GM19025 (cell line): ENCODE measurements around the gene ATP2B3.
A peak's percentile ranks its signal among the peaks of the same experiment; 100 is the strongest.

Source experiments
- ATAC-seq: cut with Tn5 transposase; IDR thresholded peaks from one replicate; pipeline ENCODE4 v1.9.1; 2021; ENCODE audit warnings: mild to moderate bottlenecking, low read depth, moderate library complexity; ENCODE audit not compliant: unreplicated experiment

The ATP2B3 gene

DNA sequence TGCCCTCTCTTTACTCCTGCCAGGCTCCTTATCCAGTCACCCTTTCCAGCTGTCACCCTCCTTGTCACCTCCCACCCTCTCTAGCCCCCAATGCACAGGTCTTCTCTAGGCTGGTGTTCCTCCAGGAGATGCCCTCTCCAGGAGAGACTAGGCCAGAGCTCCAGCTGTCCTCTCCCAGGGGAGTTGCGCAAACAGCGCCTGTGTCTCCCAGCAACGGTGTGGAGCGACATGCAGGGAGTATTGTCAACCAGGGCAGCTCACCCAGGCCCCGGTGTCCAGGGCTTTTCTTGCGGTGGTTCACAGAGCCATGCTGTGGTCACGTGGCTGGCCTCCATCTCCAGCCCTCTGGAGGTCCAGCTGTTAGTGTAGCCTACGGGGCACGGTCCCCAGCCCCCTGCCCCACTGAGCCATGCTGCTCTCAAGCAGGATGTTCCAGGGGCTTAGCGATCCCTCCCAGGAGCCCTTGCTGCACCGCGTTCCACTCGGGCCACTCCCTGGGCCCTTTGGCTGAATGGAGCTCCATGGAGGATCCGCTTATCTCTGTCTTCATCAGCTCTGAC, 46.7 kb downstream of the ATP2B3 start:
- no peak for ATAC-seq

DNA sequence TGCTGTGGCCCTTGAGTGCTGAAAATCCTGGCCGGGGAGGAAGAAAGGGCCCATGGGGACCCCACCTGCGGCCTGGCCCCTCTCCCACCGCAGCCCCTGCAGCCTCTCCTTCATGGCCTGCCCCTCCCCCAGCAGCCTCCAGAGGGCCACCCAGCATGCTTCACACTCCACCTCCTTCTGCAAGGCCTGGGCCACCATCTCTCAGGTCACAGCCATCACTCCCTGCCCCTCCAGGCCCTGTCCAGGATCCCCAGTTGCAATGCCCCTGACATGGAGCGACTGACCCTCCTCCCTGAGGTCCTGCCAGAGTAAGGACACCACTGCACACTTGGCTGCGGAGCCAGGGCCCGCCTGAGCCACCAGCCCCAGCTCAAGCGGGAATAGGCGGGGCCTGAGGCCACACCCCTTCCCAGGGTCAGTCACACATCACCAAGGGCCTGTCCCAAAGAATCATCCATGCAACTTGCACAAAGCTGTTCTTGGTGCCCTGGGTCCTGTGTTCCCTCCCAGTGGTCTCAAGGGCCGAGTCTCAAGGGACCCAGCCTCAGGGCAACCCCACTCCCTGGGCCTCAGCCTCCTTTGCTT, 48.6 kb downstream of the ATP2B3 start:
- ATAC-seq = no peak

DNA sequence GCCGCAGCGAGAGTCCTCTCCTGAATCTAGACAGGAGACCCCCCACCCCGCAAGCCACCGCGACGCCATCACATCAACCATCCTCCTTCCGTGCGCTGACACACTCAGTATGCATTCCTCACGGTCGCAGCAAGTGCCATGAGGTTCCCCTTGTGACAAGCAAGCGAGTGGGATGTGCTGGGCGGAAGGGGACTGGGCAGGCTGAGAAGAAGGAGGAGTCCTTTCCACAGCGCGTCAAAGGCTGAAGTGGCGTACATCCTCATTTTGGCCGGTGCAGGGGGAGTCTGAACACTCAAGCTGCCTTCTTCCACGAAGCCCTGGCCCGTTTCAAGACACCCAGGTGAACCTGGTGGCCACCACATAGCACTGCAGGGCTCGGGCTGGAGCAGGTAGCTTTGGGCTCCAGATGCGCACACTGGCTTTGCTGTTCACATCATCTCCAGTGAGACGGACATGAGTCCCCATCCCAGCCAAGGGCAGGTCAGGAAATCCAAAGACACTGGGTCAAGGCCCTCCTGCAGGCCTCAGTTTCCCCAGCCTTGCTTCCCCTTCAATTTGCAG, 51.1 kb downstream of the ATP2B3 start:
- no peak for ATAC-seq

DNA sequence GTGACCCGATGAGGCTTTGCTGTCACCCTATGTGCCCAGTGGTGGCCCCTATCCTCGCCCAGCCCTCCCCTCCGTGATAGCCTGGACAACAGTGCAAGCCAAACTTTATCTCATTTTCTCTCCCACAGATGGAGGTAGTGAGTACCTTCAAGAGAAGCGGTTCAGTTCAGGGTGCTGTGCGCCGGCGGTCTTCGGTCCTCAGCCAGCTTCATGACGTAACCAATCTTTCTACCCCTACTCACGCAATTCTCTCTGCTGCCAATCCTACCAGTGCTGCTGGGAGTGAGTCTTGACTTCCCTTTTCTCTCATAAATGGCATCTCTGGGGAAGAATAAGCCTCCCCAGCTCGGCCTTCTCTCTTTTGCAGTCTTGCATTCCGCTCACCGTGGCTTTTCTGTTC, 52.0 kb downstream of the ATP2B3 start:
- ATAC-seq = no peak

DNA sequence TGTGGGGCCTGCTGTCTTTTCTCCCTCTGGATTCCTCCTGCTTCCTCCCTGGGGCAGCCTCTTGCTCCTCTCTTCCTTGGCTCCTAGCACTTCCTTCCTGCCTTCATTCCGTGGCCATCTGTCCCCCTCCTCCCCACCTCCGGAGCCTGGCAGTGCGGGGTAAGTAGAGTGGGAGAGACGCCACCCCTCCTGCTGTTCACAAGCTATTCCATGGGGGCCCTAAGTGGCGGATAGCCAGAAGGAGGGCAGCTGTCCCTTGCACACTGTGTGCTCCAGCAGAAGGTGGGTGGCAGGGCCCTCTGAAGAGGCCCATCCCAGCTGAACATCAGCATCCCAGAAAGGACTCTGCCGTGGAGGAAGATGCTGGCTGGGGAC, 54.1 kb downstream of the ATP2B3 start:
- ATAC-seq = no peak

DNA sequence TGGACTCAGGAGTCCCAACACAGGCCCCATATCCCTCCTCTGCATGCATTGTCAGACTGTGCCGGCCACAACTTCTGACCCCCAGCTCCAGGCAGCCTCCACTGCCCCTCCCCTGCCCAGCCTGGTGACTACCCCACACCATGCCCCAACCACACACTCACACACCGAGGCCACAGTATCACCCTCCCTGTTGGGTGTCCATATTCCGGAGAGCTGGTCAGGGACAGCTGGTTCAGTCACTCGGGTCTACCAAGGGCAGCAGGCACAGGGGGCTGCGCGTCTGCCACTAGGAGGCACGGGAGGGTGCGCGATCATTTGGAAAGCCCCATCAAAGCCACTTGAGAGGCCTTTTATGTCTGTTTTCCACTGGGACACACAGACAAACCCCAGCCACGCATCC, 55.2 kb downstream of the ATP2B3 start:
- ATAC-seq = no peak

DNA sequence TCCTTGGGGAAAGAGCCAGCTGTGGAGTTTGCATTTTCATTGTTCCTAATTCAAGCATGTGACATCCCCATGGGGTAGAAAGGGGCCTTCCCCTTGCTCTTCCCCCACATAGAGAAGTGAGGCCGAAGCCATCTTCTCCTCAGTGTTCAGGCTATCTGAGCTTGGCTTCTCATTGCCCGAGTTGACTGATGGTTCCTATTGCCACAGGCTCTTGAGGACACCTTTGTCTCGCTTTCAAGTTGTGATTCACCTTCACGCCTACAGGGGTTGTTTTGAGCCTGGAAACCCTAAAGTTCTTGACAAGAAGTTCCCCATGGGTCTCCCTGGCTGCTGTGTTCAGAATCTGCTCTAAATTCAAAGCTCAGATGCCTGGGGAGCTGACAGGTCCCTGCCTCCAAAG, 56.5 kb downstream of the ATP2B3 start:
- no peak for ATAC-seq

DNA sequence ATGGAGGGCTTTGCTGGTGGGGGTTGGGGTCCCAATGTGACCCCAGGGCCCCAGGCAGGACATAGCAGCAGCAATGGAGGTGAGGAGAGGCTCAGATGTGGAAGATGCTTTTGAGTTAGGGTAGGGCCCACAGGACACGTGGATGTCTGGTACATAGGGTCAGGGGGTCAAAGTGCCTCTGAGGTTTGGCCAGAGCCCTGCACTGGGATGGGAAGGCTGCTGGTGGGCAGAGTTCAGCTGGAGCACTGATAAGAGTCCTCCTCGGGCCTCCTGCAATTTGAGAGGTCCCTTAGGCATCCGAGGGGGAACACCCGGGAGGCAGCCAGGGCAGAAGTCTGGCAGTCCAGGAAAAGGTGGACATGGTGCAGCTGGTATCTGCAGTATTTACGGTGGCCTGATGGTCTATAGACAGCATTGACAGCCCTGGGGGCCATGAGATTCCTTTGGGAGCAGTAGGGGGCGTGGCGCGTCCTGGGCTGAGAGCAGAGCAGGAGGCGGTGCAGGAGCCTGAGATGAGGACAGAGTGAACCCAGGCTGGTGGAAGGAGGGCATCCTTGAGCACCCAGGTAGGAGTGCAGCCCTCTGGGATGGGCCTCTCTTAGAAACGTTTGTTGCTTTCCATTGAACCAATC, 58.9 kb downstream of the ATP2B3 start:
- ATAC-seq = no peak

DNA sequence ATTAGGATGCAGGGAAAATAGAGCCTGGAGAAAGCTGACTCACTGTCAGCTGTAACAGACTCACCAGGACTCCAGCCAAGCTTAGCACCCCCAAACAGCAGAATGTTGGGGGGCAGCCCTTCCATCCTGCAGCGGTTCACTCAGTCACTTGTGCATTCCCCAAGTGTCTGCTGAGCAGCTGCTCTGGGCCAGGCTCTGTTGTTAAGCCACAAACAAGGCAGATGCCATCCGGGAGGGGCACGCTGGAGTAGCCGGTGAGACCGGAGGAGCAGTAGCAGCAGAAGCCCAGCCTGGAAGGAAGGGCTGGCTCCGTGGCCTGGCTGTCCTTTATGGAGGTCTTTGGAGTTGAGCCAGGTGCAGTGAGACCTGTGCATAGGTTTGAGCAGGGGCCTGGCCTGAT, 59.5 kb downstream of the ATP2B3 start:
- no peak for ATAC-seq

DNA sequence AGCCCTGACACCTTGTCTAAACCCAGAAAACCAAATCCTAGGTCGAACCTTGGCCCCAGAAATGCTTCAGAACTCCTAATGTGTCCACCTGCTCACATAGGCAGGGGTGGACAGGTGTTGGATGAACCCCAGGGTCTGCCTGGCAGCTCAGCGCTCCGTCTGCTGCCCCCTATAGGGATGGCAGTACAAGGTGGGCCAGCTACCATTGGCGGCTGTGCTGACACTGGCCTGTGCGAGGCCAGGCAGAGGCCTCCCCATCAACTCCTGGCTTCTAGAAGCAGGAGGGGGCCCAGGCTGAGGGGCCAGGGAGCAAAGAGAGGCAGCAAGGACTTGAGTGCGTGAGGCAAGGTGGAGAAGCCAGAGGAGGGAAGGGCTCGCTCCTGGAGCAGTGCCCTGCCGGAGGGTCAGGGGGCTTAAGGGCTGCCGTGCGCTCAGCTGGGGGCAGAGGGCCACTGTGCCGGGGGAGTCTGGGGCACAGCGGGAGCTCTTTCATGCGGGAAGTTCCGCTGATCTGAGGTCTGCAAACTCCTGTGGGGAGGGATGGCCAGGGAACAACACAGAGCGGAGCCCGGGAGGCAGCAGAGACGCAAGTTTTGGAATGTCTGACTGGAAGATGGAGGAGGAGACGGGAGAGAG, 60.9 kb downstream of the ATP2B3 start:
- no peak for ATAC-seq

DNA sequence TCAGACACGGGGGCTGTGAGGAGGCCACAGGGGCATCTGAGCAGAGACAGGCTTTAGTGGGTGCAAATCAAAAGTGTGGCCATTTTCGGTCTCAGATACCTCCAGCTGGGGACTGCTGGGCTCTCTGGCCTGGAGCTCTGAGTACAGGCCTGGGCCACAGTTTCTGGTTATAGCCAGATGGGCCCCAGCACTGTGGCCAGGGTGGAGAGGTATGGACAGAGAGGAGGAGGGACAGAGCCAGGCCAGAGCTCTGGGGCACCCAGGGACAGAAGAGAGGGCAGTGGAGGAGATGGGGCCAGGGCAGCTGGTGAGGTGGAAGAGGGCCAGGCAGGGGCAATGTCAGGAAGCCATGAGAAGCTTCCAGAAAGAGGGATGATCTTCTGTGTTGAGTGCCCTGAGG, 61.4 kb downstream of the ATP2B3 start:
- ATAC-seq = no peak

DNA sequence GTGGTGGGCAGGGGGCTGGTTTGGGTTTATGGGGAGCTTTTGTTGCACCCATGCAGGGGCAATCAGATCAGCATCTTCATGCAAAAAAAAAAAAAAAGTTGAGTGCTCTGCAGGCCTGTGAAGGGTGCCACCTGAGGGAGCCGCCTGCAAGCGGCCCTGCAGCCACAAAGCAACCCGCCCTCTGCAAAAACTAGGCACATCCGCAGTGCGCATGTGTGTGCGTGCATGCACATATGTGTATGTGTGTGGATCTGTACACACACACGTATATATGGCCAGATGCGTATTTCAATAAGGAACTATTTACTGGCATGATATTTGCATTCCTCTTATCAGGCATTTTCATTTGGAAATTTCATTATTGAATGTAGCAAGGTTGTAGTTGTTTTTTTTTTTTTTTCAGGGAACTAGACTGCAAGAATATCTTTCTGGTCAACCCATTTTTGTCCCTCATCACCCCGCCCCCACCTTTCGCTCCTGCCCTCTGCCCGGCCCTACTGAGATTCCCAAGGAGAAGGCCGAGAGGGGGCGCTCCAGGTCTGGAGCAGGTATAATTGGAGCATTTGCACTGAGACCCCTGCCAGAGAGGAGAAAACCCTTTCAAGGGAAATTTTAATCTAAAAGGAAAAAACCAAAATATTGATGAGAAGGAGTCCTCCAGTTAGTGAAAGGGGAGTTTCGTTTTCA, 63.4 kb downstream of the ATP2B3 start:
- ATAC-seq = no peak

DNA sequence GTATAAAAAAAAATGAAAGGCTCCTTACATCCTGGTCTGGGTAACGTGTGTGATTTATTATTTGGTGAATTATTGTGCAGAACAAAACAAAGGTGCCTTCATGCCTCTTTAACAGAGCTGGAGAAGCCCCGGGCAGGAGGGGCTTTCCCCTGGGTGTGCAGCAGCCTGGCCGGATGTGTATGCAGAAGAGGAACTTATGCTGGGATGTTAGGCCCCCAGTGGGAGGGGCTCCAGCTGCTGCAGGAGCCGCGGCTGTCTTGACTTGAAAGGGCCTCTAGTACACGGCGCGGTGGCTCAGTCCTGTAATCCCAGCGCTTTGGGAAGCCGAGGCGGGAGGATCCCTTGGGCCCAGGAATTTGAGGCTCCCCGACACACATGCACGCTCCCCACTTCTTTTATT, 65.5 kb downstream of the ATP2B3 start:
- ATAC-seq = peak; percentile 100

DNA sequence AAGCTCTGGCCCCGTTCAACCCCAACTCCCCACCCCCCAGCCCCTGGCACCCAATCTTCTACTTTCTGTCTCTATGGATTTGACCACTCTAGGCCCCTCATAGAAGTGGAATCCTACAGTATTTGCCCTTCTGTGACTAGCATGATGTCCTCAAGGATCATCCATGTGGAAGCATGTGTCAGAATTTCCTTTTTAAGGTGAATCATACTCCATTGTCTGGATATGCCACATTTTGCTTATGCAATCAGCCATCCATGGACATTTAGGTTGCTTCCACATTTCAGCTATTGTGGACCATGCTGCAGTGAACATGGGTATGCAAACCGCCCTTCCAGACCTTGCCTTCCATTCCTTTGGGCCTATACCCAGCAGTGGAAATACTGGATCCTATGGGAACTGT, 66.0 kb downstream of the ATP2B3 start:
- no peak for ATAC-seq

DNA sequence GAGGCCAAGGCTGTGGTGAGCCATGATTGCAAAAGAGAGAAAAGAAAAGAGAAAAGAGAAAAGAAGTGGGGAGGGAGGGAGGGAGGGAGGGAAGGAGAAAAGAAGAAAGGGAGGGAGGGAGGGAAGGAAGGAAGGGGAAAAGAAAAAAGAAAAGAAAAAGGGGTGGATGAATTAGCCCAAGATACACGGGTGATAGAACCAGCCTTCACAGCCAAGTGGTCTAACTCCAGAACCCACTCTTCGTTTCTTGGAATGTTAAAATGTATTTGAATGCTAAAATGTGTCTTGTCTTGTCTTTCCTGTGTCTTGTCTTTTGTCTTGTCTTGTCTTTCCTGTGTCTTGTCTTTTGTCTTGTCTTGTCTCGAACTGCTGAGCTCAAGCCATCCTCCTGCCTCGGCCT, 68.4 kb downstream of the ATP2B3 start:
- no peak for ATAC-seq

DNA sequence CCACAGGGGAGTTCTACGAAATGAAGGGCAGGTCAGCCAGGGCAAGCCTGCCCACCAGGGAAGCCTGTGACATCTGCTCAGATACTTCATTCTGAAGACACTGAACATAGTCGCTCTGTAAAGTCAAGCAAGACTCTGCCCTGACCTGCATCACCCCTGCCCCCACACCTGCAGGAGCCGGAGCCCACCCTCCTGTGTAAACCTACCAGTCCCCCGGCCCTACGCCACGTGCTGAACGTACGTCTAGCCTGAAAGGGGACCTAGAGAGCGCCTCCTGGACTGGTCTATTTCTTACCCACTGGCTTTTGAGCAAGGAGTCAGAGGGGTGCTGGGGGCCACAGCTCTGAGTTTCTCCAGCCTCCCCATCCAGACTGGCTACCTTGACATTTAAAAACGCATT, 69.9 kb downstream of the ATP2B3 start:
- no peak for ATAC-seq

DNA sequence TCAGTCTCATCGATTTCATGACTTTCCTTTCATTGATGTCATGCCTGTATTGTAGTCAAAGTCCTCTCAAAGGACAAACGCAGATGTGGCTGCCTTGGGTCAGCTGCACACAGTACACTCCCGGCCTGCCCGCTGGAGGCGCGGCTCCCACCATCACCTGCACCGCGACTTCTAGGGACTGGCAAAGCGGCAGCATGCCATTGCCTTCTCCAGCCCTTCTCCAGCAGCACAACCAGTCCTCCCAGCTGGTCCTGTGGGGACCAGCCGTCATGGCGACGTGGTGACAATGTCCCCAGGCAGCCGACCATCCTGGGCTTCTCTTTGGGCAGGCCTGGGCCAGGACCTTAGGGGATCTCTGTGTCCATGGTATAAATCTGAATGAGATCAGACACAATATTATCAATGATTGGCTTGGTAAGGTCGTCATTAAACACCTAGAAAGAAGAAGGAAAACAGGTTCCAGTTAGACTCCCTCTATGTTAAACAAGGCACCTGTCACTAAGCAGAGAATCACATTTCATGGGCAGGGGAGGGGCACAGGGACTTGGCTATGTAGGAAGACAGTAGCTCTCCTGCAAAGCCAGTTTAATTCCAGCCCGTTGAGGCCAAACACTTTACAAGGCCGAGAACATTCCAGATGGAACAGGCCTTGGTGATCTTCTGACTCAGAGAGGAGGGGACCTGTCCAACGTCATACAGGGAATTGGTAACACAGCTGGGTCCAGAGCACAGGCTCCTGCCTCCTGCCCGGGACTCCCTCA, 70.8 kb downstream of the ATP2B3 start:
- no peak for ATAC-seq

DNA sequence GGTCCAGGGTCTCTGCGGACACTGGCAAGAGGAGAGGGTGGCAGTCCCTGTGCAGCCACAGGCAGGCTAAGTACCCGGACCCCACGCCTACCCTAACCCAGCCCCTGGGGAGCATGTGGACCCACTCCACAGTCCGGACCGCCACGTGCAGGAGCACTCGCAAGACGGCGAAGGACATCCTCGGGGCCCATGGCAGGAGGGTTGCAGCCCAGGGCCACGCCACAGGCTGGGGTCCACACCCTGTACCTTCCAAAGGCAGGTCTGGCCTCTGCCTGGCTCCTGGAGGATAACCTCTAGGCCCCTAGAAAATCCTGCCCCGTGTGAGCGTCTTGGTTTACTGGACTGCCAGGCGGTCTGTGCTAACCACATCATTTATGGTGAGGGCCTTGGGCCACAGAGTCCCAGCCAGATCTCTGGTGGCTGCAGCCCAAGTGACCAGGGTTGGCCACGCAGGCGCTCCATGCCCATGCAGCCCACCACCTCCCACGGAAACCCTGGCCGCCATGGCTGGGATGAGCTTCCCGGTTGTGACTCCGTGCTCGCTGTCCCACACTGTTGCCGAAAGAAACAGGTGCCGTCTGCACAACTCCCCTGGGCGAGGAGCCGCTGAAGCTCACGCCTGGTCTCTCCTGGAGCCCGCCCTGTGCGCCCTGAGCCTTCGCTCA, 71.5 kb downstream of the ATP2B3 start:
- no peak for ATAC-seq

DNA sequence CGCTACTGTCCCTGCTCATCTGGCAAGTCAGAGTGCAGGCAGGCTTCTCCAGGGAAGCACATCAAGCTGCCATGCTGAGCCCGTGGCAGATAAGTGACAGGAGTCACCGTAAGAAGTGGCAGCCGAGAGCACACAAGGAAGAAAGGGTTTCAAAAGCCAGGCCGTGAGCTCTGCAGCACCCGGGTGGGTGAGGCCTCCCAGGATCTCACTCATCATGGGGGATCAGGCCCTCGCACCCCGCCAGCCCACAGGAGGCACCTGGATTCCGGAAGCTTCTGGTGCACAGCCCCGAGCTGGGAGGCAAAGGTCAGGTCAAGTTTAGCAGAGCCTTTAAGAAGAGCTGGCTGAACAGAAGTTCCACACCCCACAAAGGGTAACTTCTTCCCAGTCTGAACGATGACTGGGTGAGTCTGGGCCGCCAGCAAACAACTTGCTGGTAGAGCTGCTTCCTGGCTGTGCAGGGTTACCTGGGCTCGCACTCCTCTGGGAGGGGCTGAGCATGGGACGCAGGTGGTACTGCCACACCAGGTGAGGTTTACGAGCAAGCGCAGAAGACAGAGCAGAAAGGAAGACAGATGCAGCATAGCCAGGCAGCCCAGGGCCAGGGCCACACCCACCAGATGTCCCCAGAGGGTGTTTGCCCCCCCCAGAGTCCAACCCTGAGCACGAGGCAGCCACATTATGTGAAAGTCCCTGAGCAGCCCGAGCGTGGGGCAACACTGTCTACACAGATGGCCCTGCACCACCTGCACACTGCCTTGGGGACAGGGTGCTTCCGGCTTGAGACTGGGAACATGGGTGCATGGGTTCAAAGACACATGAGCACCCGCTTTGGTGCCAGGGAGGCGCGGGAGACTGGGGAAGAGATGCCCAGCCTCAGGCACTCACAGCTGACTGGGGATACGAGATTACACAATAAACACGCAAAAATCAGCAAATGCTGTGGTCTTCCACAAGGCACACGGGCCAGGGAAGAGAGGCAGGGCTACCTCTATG, 73.8 kb downstream of the ATP2B3 start:
- ATAC-seq = no peak
